GM10266 (cell line): ENCODE results near the gene ACP6.

Source experiments
- DNase-seq: peaks from one replicate; pipeline ENCODE4 v3.0.0; 2012; ENCODE audit errors: extremely low spot score
- TF ChIP-seq, protein P1 (sequence below): IDR thresholded peaks from 2 replicates; pipeline ENCODE4 v1.5.1; 2012; ENCODE audit warnings: mild to moderate bottlenecking, low read depth; ENCODE audit not compliant: control insufficient read depth, insufficient read depth; ENCODE audit errors: missing control alignments

ACP6 gene

DNA sequence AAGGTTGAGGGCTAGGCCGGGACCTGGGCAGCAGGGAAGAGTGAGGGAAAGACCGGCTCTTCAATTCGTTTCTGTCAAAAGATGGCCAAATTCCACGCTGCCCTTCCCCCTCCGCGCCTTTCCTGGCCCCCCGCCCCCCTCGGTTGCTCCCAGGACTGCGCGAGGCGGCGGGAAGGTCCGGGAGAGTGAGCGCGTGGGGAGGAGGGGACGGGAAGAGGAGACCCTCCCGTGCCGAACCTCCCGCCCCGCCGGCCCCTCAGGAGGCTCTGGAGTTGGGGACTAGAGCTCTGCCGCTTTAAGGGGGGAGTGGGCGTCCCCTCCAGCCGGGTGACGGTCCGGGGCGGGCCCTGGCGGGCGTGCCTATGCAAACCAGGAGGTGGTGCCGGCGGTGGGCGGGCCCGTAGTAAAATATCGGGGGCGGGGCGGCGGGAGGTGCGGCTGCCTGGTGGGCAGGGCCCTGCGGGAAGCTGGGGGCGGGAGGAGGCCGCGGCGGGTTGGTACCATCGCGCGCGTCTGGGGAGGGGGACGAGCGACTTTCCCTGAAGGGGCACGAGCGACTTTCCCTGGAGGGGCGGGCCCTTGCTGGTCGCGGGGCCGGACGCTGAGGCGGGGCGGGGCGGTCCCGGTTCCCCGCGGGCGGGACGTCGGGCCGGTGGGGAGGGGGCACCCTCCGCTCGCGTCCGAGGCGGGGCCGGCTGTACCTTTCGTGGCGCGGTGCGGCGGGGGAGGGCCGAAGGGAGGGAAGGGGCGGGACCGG is 70.8 kb downstream of the ACP6 start:
- TF ChIP-seq, protein P1, sequence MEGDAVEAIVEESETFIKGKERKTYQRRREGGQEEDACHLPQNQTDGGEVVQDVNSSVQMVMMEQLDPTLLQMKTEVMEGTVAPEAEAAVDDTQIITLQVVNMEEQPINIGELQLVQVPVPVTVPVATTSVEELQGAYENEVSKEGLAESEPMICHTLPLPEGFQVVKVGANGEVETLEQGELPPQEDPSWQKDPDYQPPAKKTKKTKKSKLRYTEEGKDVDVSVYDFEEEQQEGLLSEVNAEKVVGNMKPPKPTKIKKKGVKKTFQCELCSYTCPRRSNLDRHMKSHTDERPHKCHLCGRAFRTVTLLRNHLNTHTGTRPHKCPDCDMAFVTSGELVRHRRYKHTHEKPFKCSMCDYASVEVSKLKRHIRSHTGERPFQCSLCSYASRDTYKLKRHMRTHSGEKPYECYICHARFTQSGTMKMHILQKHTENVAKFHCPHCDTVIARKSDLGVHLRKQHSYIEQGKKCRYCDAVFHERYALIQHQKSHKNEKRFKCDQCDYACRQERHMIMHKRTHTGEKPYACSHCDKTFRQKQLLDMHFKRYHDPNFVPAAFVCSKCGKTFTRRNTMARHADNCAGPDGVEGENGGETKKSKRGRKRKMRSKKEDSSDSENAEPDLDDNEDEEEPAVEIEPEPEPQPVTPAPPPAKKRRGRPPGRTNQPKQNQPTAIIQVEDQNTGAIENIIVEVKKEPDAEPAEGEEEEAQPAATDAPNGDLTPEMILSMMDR, result no peak
- peak; percentile 97 for DNase-seq

DNA sequence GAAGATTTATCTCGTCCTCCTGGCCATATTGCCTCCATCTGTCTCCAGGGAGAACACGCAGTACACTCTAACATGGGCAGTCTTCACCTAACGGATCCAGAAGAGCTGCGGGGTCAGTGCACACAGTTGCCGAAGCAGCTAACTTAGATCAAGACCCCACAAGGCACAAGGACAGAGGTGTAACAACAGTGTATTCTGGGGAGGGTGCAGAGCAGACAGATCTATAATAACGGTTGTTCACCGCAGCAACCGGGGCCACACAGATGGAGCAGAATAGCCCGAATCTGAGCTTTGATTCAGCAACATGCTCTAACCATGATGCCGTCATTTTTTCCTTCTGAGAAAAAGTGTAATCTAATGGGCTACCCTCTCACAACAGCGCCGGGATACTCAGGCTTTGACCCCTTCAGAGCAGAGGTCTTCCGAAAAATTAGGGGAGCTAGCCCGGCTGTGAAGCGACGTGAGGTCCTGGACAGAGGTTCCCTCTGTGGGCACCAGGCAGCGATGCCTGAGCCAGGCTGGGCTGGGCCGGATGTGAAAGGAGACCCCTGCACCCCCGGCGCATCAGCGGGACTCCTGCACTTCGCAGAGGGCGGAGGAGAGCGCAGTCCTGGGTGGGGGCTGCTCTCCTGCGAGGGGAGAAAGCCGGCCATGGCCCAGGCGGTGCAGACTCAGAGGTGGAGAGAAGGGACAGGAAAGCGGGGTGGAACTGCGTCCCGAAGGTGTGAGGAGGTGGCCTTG is 71.5 kb downstream of the ACP6 start:
- TF ChIP-seq, protein P1, result no peak
- DNase-seq, result peak; percentile 22

DNA sequence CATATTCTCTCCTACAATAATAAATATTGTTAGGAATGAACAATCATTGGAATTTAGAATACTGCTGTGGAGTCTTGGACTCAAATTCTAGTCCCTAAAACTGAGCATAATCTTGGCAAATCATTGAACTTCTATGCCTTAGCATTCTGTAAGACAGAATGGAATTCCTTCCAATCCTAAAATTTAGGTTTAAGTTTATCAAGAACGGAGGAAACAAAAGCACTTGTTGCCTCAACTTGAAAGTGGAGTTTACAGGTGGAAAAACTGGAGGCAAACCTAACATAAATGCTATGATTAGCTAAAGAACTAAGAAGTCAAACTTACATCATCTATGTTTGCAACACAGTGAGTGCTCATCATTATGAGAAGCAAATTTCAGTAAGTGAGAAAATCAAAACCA is 73.3 kb downstream of the ACP6 start:
- DNase-seq, result no peak
- TF ChIP-seq, protein P1, result no peak
